GM12864 (cell line): ENCODE results near the gene FNDC3B.

Experiments
- DNase-seq: peaks from one replicate; pipeline ENCODE4 v3.0.0-alpha.2; 2011; ENCODE audit warnings: low read depth
- H3K4me3 ChIP-seq: 2 replicates; pipeline ENCODE4 v1.5.1; 2011; ENCODE audit warnings: mild to moderate bottlenecking, low read depth, low read length, control low read depth
- CTCF ChIP-seq: IDR thresholded peaks from 2 replicates; pipeline ENCODE4 v1.5.1; 2011; ENCODE audit warnings: low read depth, mild to moderate bottlenecking, moderate library complexity, low read length, control low read depth, inconsistent platforms; ENCODE audit errors: missing control alignments

The FNDC3B gene

GRCh38 chr3:172270557-172271166, 231.3 kb downstream of the FNDC3B start:
- no peak for TF ChIP-seq CTCF
- peak; percentile 42 for DNase-seq
- H3K4me3 ChIP-seq: no peak overlapping the region

GRCh38 chr3:172271386-172271976, 232.1 kb downstream of the FNDC3B start:
- DNase-seq: no peak
- no peak overlapping the region for H3K4me3 ChIP-seq
- TF ChIP-seq CTCF: no peak

GRCh38 chr3:172272698-172273097, 233.3 kb downstream of the FNDC3B start:
- no peak for DNase-seq
- no peak overlapping the region for H3K4me3 ChIP-seq
- no peak for TF ChIP-seq CTCF

DNA sequence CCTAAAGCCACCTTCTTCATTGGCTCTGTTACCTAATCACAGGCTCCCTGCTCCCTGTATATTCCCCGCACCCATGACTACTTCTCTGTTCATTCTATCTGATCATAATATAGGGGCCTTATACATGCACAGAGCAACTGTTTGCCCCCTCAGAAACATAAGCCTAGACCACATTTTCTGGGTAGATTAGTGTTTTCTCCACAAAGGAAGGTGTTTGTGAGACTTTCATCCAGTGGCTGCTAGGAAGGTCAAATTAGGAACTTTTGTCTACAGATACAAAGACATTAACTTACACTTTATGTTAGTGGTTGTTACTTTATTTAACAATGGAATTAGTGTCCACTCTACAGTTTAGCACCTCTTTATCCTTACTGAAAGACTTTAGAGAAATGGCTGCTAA, 234.0 kb downstream of the FNDC3B start:
- TF ChIP-seq CTCF: no peak
- no peak overlapping the region for H3K4me3 ChIP-seq
- DNase-seq: no peak

GRCh38 chr3:172274906-172275305, 235.5 kb downstream of the FNDC3B start:
- TF ChIP-seq CTCF: no peak
- no peak overlapping the region for H3K4me3 ChIP-seq
- no peak for DNase-seq

GRCh38 chr3:172275586-172275985, 236.2 kb downstream of the FNDC3B start:
- no peak overlapping the region for H3K4me3 ChIP-seq
- no peak for TF ChIP-seq CTCF
- DNase-seq: no peak

- DNase-seq: no peak
- H3K4me3 ChIP-seq: no peak overlapping the region
- TF ChIP-seq CTCF: no peak
Observed at GRCh38 chr3:172276103-172276502, 236.7 kb downstream of the FNDC3B start.
